GM19468 (cell line): ENCODE data around the gene TMEM107.

Experiments used
- ATAC-seq: cut with Tn5 transposase; IDR thresholded peaks from one replicate; pipeline ENCODE4 v1.9.1; 2021; ENCODE audit warnings: mild to moderate bottlenecking, moderate library complexity, moderate number of reproducible peaks; ENCODE audit not compliant: unreplicated experiment; ENCODE audit errors: extremely low read depth

Gene TMEM107

DNA sequence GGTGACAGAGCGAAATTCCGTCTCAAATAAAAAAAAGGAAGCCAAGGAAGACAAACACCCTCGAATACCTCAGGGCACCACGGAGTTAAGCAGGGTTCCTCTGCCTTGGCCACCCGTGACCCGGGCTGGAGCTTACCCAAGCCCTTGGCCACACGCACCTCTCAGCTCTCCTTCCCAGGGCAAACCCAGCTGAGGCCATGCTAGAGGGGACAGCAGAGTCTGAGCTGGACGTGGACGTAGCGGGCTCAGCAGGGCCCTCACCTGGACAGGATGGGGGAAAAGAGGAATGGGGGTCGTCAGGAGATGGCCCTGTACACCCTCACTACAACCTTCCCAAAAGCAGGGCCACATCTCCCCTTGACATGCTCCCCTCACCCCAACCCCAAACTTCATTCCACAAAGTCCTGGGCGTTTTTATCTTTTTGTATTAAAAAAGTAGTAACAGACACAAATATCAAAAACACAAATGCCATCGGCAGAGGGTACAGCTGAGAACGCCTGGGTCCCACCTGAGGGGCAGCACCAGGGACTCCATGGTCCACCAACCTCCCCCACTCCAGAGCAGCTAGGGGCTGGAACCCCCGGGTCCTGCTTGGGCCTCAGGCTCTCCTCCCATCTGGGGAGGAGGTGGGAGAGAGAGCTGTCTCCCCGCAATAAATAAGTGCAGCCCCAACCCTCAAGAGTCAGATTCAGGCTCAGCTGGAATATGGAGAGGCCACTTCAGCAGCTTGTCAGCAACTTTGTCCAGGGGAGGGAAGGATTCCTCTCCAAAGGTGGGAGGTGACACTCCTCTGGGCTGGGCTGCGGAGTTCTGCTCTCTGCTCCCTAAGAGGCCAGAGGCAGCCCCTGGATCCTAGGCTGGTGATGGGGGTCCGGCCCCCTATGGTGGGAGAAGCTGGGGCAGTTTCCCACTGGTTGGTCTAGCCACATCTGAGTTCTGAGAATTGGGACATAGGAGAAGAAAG, 35.8 kb downstream of the TMEM107 start:
- ATAC-seq = no peak

DNA sequence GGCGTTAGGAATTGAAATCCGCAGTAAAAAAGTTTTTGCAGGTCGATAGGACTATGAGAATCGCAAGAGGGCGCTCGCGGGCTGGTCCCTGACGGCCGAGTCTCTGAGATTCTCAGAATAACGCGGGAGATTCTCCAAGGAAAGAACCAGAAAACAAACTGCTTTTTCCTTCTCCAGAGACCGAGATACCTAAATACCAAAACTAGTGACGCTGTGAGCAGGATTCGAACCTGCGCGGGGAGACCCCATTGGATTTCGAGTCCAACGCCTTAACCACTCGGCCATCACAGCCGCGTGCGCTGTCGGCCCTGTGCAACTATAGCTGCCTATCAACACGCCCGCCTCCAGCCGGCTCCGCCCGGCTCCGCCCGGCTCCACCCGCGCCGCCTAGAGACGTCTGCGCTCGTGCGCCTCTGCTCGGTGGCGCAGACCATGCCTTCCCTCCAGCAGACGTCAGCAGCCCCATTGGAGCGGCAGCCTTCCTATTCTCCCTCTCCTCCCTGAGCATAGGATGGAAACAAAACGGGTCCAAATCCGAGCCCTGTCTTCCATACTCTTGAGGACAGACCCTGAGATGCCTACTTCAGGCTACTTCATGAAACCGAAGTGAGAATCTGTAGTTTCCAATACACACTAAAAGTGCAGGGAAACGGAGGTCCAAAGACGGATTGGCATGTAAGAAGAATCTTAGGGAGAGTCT, 37.4 kb downstream of the TMEM107 start:
- peak; percentile 49 for ATAC-seq

- peak; percentile 12 for ATAC-seq
Measured at GRCh38 chr17:8138374-8138671, 37.9 kb downstream of the TMEM107 start.

DNA sequence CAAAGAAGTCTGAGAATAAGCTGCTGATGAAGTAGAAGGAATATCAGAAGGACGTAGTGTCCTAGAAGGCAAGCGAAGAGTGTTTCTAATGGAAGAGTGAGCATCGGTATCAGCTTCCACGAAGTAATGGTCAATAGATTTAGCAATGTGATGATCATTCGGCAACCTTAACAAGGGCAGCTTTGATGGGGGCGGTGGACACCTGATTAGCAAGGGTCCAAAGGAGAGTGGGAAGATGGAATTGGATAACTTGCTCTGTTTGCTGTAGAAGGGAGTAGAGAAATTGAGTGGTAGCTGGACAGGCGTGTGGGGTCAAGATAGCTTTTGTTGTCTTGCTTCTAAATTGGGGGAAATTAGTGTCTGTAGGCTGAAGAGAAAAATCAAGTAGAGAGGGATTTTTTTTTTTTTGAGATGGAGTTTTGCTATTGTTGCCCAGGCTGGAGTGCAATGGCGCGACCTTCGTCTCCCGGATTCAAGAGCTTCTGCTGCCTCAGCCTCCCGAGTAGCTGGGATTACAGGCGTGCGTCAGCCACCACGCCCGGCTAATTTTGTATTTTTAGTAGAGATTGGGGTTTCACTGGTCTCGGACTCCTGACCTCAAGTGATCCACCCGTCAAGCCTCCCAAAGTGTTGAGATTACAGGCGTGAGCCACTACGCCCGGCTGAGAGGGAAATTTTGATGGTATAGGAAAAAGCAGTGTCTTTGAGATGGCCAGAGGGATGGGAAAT, 38.4 kb downstream of the TMEM107 start:
- ATAC-seq = no peak

DNA sequence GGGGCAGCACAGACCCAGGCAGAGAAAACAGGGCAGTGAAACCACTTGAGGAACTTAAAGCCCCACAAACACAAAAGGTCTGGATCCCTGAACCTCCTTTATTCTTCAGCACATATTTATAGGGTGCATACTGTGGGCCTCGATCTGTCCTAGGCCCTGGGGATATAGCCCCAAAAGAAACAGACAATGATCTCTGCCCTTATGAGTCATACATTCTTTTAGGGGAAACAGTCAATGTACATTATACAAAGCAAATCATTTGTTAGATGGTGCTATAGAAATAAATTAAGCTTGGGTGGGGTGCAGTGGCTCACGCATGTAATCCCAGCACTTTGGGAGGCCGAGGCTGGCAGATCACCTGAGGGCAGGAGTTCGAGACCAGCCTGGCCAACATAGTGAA, 42.2 kb downstream of the TMEM107 start:
- no peak for ATAC-seq

- ATAC-seq = no peak
Measured at GRCh38 chr17:8133399-8133798, 42.8 kb downstream of the TMEM107 start.

DNA sequence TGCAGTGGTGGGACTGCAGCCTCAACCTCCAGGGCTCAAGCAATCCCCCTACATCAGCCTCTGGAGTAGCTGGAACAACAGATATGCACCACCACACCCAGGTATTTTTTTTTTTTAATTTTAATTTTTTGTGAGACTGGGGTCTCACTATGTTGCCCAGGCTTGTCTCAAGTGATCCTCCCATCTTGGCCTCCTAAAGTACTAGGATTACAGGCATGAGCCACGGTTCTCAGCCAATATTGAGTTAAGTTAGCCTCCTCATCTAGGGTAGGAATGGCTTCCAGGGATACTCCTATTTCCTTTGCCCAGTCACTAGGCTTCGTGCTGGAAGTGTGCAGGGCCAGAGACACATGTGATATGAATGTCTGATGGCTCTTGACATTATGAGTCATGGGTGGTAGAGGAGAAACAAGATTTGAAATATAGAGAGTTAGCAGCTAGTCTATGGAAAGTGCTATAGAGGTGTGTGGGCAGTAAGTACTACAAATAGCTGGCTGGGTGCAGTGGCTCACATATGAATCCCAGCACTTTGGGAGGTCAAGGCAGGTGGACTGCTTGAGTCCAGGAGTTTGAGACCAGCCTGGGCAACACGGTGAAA, 44.2 kb downstream of the TMEM107 start:
- no peak for ATAC-seq

DNA sequence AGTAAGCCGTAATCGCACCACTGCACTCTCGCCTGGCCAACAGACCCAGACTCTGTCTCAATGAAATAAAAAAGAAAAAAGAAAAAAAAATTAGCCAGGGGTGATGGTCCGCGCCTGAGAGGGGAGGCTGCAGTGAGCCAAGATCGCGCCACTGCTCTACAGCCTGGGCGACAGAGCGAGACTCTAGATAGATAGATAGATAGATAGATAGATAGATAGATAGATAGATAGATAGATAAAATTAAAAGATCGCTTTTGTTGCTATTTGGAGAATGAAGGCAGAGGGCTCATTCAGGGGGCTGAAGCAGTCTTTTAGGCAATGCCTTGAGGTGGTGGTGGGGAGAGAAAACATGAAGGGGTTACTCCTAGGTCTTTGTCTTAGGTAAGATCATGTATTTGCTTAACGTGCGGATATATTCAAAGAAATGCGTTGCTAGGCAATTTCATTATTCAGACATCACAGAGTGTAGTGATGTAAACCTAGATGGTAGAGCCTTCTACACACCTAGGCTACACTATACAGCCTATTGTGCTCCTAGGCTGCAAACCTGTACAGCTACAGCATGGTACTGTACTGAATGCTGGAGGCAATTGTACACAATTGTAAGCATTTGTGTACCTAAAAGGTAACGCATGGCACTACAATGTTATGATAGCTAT, 47.9 kb downstream of the TMEM107 start:
- ATAC-seq = no peak

DNA sequence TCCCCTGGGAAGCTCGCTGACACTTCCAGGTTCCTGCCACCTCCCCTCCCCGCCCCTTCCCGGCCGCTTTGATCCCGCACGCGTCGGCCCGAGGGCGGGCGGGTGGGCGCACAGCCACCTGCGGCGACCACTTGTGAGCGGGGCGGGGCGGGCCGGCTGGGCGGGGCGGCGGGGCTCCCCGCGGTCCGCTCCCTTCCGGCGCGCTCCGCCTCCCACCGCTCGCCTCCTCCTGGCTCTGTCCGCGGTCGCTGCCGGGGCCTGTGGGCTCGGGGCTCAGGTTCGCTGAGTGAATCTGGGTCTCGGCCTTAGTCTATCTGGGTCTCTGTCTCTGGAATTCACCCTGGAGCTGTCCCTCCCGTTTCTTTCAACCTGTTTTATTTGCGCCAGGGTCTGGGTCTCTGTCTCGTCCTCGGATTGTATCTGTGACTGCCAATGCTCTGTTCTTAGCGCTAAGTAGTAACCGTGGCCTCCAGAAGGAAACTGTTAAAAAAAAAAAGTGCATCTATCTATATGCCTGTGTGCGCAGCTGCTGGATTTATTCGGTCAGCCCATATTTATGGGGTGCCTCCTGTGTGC, 49.6 kb downstream of the TMEM107 start:
- ATAC-seq = no peak

DNA sequence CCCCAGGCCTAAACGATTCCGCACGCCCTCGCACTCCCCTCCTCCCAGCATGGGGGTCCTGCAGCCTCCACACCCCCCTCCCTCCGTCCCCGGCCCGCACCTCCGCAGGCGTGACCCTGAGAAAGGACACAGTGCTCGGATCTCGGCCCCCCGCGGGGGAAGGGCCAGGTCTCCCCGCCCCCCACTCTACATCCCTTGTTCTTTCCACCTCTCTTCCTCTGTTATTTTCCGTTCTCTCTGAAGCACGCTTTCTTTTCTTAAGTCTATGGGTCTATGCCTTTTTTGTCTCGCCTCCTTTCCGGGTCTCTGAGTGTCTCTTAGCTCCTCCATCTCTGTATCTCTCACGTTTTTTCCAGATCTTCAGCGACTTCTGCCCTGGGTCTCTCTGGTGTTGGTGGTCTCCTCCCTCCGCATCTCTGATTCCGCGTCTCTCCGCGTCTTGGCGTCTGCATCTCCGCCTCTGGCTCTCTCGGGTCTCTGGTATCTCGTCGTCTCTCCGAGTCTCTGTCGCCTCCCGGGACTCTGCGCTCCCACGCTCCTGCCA, 50.2 kb downstream of the TMEM107 start:
- ATAC-seq = no peak

DNA sequence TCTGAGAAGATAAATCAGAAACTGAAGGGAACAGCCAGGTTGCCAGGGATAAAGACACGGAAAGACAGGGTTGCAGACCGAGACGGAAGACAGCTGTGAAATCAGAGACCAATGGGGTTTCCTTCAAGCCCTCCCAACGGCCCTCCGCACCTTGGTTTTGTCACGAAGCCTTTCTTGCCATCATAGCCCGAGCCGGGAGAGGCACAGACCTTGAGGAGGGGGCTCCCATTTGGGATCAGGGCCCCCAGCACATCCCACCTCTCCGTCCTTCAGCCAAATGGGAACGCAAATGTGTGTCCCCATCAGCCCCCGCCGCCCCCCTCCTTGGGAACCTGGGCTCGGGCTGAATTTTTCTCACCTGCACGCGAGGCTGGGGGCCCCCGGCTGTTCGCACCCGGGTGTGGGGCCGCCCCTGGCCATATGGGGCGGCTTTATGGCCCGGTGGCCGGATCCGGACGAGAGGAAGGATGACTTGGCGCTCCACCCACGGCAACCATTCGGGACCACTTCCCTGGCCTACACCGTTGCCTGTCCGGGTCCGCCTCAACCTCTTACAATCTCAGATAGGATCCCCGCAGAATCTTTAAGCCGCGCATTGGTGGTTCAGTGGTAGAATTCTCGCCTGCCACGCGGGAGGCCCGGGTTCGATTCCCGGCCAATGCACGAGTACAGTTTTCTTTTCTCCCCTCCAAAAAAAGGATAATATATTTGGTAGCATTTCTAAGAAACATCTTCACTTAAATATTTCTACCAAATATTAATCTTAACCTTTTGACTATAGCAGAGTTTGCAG, 50.8 kb downstream of the TMEM107 start:
- no peak for ATAC-seq

GRCh38 chr17:8124350-8125153, 51.6 kb downstream of the TMEM107 start:
- no peak for ATAC-seq

DNA sequence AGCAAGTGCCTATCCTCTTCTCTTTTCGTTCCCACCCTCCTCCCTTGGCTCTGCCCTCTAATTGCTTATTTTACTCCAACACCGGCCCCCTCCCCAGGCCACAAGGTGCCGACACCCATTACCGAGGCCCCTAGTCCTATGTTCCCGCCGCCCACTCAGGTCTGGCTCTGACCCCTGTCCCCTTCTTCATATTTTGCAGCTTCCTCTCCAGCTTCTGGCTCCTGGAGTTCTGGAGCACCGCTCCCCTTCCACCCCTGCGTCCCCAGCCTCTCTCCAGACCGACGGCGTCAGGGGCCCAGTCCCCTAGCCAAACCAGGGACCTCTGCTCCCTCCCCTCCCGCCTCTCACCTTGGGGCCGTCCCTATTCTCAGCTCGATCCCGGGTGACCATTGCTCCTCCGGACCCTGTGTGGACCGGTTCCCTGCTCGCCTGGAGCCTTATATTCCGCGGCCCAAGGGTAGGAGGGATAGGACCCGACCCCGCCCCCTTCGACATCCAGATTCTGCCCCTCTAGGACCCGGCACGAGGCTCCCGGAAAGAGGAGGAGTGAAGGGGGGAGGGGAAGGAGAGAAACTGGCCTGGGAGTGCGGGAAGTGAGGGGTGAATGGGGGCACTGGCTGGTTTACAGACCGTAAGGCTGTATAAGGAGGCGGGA, 52.4 kb downstream of the TMEM107 start, which contains the start of gene HES7:
TSS of gene HES7 (minus strand) at position 412 of the 655 bp plus-strand sequence. CDS start at position 390, 22 bp downstream.
- no peak for ATAC-seq

DNA sequence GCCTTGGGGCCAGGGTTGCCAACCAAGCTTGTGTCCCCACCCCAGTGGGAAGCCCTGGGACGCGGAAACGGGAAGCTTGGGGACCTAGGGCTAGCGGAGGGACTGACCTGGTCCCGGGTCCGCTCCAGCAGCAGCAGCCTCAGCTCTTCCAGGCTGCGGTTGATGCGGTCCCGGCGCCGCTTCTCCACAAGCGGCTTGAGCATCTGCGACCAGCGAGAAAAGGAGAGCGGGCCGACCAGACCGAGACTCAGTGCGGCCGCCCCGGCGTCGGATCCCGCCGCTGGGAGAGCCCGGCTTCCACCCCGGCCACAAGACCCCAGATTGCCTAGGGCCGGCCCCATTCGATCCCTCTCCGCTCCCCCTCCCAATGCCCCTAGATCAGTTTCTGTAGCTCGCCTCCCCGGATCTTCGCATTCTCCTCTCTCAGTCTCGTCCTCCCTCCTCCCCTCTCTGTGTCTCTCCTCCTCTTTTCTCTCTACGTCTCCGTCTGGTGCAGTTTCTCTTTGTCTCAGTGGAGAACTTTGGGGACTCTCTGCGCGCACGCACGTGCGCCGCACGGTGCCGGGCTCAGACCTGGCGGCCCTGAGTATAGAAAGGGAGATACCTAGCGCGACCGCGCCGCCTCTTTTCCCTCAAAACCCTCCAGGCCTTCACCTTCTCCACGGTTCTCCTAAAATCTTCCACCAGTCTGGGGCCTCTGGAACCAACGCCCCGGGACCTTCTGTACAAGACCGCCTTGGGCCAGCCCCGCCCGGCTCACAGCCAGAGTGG, 53.1 kb downstream of the TMEM107 start:
- no peak for ATAC-seq
